IMR-90 (cell line): ENCODE results near the gene USP7. TPM values are rescaled to one million over a fixed set of nuclear protein-coding genes. Genes with fewer than 3 reads are reported as not detected.

ENCODE experiments used
- ATAC-seq: fragments of 200-7000 bp; cut with Tn5 transposase; 2 replicates; pipeline ENCODE4 v1.9.1; 2020; ENCODE audit warnings: low read depth, mild to moderate bottlenecking, moderate library complexity
- BruUV-seq: library from RNA; stranded (reverse); fragments of 400-500 nt; replicated peaks from 2 replicates; lab custom pipeline; 2021; lab: Mats Ljungman, UMichigan
- CTCF ChIA-PET: fragments of 300-600 bp; formaldehyde crosslinking; extraction: SDS; loops from one replicate; lab custom pipeline; 2021; ENCODE audit warnings: antibody characterized with exemption; lab: Yijun Ruan, JAX
- POLR2A ChIA-PET: fragments of 300-600 bp; sonication (Branson Sonifier 250); formaldehyde crosslinking; loops from one replicate; lab custom pipeline; 2022; ENCODE audit warnings: antibody characterized with exemption; ENCODE audit not compliant: unreplicated experiment; lab: Charles Lee
- DNase-seq: peaks from one replicate; pipeline ENCODE4 v3.0.0; 2013
- H2AFZ ChIP-seq: replicated peaks from 2 replicates; pipeline ENCODE3; 2013; ENCODE audit warnings: low read length, mild to moderate bottlenecking; ENCODE audit not compliant: poor library complexity
- H2AK5ac ChIP-seq: 2 replicates; pipeline ENCODE4 v1.6.1; 2013; ENCODE audit warnings: low read depth, low read length, inconsistent platforms
- H2AK9ac ChIP-seq: replicated peaks from 2 replicates; pipeline ENCODE3; 2013; ENCODE audit warnings: mild to moderate bottlenecking, low read depth, low read length, moderate library complexity; ENCODE audit not compliant: poor library complexity
- H2BK120ac ChIP-seq: 2 replicates; pipeline ENCODE4 v1.6.1; 2013; ENCODE audit warnings: low read depth, low read length, inconsistent platforms
- H2BK15ac ChIP-seq: 3 replicates; pipeline ENCODE4 v1.6.1; 2013; ENCODE audit warnings: low read depth, low read length, inconsistent platforms
- H2BK20ac ChIP-seq: 2 replicates; pipeline ENCODE4 v1.6.1; 2013; ENCODE audit warnings: low read depth, mild to moderate bottlenecking, inconsistent platforms, low read length, moderate library complexity
- H2BK5ac ChIP-seq: 2 replicates; pipeline ENCODE4 v1.6.1; 2013; ENCODE audit warnings: mild to moderate bottlenecking, low read depth, low read length, inconsistent platforms; ENCODE audit not compliant: poor library complexity, severe bottlenecking
- H3K14ac ChIP-seq: replicated peaks from 2 replicates; pipeline ENCODE4 v1.6.1; 2013; ENCODE audit warnings: low read depth, low read length, inconsistent platforms
- H3K18ac ChIP-seq: 2 replicates; pipeline ENCODE4 v1.6.1; 2013; ENCODE audit warnings: low read depth, low read length, control low read depth
- H3K23ac ChIP-seq: 2 replicates; pipeline ENCODE4 v1.6.1; 2013; ENCODE audit warnings: low read depth, low read length, inconsistent platforms
- H3K27ac ChIP-seq: 2 replicates; pipeline ENCODE4 v1.5.1; 2013; ENCODE audit warnings: mild to moderate bottlenecking, control low read depth, low read length; ENCODE audit not compliant: insufficient read depth
- H3K27me3 ChIP-seq: 2 replicates; pipeline ENCODE4 v1.6.1; 2013; ENCODE audit warnings: low read length; ENCODE audit not compliant: control insufficient read depth, insufficient read depth
- H3K36me3 ChIP-seq: 2 replicates; pipeline ENCODE4 v1.6.1; 2013; ENCODE audit warnings: low read length, mixed read lengths; ENCODE audit not compliant: control insufficient read depth, insufficient read depth
- H3K4ac ChIP-seq: 2 replicates; pipeline ENCODE4 v1.6.1; 2013; ENCODE audit warnings: low read depth, low read length, inconsistent platforms
- H3K4me1 ChIP-seq: 2 replicates; pipeline ENCODE4 v1.6.1; 2013; ENCODE audit warnings: low read length, mixed read lengths; ENCODE audit not compliant: control insufficient read depth, insufficient read depth
- H3K4me2 ChIP-seq: 2 replicates; pipeline ENCODE4 v1.6.1; 2013; ENCODE audit warnings: low read depth, mild to moderate bottlenecking, control low read depth, low read length, moderate library complexity
- H3K4me3 ChIP-seq: 2 replicates; pipeline ENCODE4 v1.5.1; 2013; ENCODE audit warnings: low read depth, mild to moderate bottlenecking, control low read depth, low read length, moderate library complexity; ENCODE audit not compliant: insufficient read depth
- H3K56ac ChIP-seq: 2 replicates; pipeline ENCODE4 v1.6.1; 2013; ENCODE audit warnings: low read length, inconsistent platforms; ENCODE audit not compliant: insufficient read depth; ENCODE audit errors: extremely low read depth
- H3K79me1 ChIP-seq, 2 experiments: 2 replicates each; pipeline ENCODE4 v1.6.1; 2013; ENCODE audit warnings: low read length in 2 of 2, inconsistent platforms in 1 of 2, low read depth in 1 of 2
- H3K9ac ChIP-seq: 2 replicates; pipeline ENCODE4 v1.6.1; 2013; ENCODE audit warnings: low read depth, low read length, control low read depth
- H3K9me1 ChIP-seq: 2 replicates; pipeline ENCODE4 v1.6.1; 2013; ENCODE audit warnings: low read length, inconsistent platforms; ENCODE audit not compliant: insufficient read depth
- H3K9me3 ChIP-seq: 2 replicates; pipeline ENCODE4 v1.6.1; 2013; ENCODE audit warnings: low read length; ENCODE audit not compliant: control insufficient read depth, insufficient read depth
- H4K20me1 ChIP-seq: 2 replicates; pipeline ENCODE4 v1.6.1; 2013; ENCODE audit warnings: low read length, inconsistent platforms; ENCODE audit not compliant: insufficient read depth
- H4K5ac ChIP-seq: 2 replicates; pipeline ENCODE4 v1.6.1; 2013; ENCODE audit warnings: mild to moderate bottlenecking, low read depth, low read length, control low read depth
- H4K8ac ChIP-seq, 2 experiments: 2 replicates each; pipeline ENCODE4 v1.6.1; 2013; ENCODE audit warnings: low read depth in 2 of 2, low read length in 2 of 2, control low read depth in 1 of 2, inconsistent platforms in 1 of 2
- H4K91ac ChIP-seq: 2 replicates; pipeline ENCODE4 v1.6.1; 2013; ENCODE audit warnings: low read depth, low read length, inconsistent platforms; ENCODE audit not compliant: insufficient read depth
- CEBPB ChIP-seq: IDR thresholded peaks from 2 replicates; pipeline ENCODE4 v1.6.1; 2012; ENCODE audit warnings: low read depth, low read length, improper control_type of control experiment
- WGBS, 2 experiments: methylation state at CpG; one replicate each; pipeline versions ENCODE4 v1.1.5 to v1.1.7; 2013; ENCODE audit warnings: missing lambda C conversion rate in 2 of 2; ENCODE audit not compliant: insufficient read length in 1 of 2; ENCODE audit errors: extremely low coverage in 2 of 2; 5-methylcytosine and 5-hydroxymethylcytosine counted together
- dilution Hi-C: fragments of 300-500 bp; cut with HindIII; formaldehyde crosslinking; loops from one replicate; pipeline ENCODE4 v1.14.3; 2018; ENCODE audit warnings: low sequenced_read_pairs; ENCODE audit not compliant: unreplicated experiment
- in situ Hi-C: fragments of 300-500 bp; cut with MboI; formaldehyde crosslinking; loops from 3 replicates; pipeline ENCODE4 v1.14.3; 2019; ENCODE audit warnings: low sequenced_read_pairs, inconsistent platforms, mixed read lengths
- intact Hi-C: fragments of 100-400 bp; cut with micrococcal nuclease; formaldehyde crosslinking; loops from 2 replicates; pipeline ENCODE4 v1.10.0; 2022
- polyA plus RNA-seq, 3 experiments: library from polyadenylated mRNA; depleted of rRNA; stranded (reverse); fragments of >200 nt; gene quantifications; 2 replicates each; pipeline ENCODE4 v1.2.3, GENCODE V29; 2012; ENCODE audit warnings: low replicate concordance in 1 of 3
- total RNA-seq: library from RNA; depleted of rRNA; stranded (reverse); fragments of >200 nt; gene quantifications from 2 replicates; pipeline ENCODE4 v1.2.3, GENCODE V29; 2012
- TF ChIP-seq, protein P1 (sequence below): fragments of 150-350 bp; IDR thresholded peaks from 2 replicates; pipeline ENCODE4 v1.6.1; 2016; ENCODE audit warnings: low read depth, mild to moderate bottlenecking, low read length, moderate library complexity, borderline replicate concordance

Gene USP7
- total and polyA plus RNA-seq, 2 of the 4 experiments (the other 2 are of a cell fraction): 17.8 to 28.3 TPM

- H2AK9ac ChIP-seq: no peak overlapping the region
- no peak overlapping the region for H4K5ac ChIP-seq
- peaks cover 23% of the 10 kb centered on the region for H3K4me1 ChIP-seq
- no peak overlapping the region for H2BK5ac ChIP-seq
- no peaks in the 10 kb centered on the region for H3K27me3 ChIP-seq
- H3K4me3 ChIP-seq: no peak overlapping the region
- no peak overlapping the region for H2BK15ac ChIP-seq
- no peak overlapping the region for H2AFZ ChIP-seq
- DNase-seq (no peak), ATAC-seq (no peak)
- no peaks in the 10 kb centered on the region for H3K9me3 ChIP-seq
- no peak overlapping the region for H3K23ac ChIP-seq
- H3K18ac ChIP-seq: no peak overlapping the region
- ChIA-PET POLR2A (no interaction called here), CTCF (no interaction called here)
- H3K14ac ChIP-seq: no peak overlapping the region
- H3K9ac ChIP-seq: no peak overlapping the region
- TF ChIP-seq, protein P1, sequence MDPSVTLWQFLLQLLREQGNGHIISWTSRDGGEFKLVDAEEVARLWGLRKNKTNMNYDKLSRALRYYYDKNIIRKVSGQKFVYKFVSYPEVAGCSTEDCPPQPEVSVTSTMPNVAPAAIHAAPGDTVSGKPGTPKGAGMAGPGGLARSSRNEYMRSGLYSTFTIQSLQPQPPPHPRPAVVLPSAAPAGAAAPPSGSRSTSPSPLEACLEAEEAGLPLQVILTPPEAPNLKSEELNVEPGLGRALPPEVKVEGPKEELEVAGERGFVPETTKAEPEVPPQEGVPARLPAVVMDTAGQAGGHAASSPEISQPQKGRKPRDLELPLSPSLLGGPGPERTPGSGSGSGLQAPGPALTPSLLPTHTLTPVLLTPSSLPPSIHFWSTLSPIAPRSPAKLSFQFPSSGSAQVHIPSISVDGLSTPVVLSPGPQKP: no peak
- TF ChIP-seq CEBPB: no peak
- peaks cover 4 to 79% of the 10 kb centered on the region in 2 experiments for H3K79me1 ChIP-seq
- H3K27ac ChIP-seq: no peak overlapping the region
- intact Hi-C loops: no loop called here
- WGBS, 2 experiments: 93% methylated on average over 6 of the region's 7 CpGs; no CpG with 5 or more reads in 1 of the 2 experiments
- peaks cover 41% of the 10 kb centered on the region for H3K9me1 ChIP-seq
- no peak overlapping the region for H3K4me2 ChIP-seq
- no peak overlapping the region for H2BK20ac ChIP-seq
- no peak overlapping the region for H3K56ac ChIP-seq
- H2BK120ac ChIP-seq: no peak overlapping the region
- H4K91ac ChIP-seq: no peak overlapping the region
- H3K4ac ChIP-seq: no peak overlapping the region
- no peak overlapping the region for H2AK5ac ChIP-seq
- dilution Hi-C loops: no loop called here
- H4K8ac ChIP-seq: no peak overlapping the region
- H3K36me3 ChIP-seq: no peaks in the 10 kb centered on the region
- no TSS peak for BruUV-seq
- H4K20me1 ChIP-seq: peaks cover 95% of the 10 kb centered on the region
- in situ Hi-C loops: no loop called here
Measured at GRCh38 chr16:8952281-8952751, 11.4 kb downstream of the USP7 start.
